A549 (cell line): ENCODE results near the gene ALPK3. TPM values are rescaled to one million over a fixed set of nuclear protein-coding genes. Genes with fewer than 3 reads are reported as not detected.

ENCODE experiments used
- ATAC-seq, 2 experiments: fragments of 200-7000 bp in 1 of 2; fragments of >200 bp in 1 of 2; cut with Nextera tagmentation in 1 of 2; cut with Tn5 transposase in 1 of 2; 3 replicates each; pipeline versions ENCODE4 v1.8.0 to v1.9.1; 2018 to 2020; ENCODE audit warnings: mild to moderate bottlenecking in 1 of 2, moderate library complexity in 1 of 2
- CTCF ChIA-PET: fragments of 300-600 bp; sonication (Branson Sonifier 250); formaldehyde crosslinking; extraction: SDS; loops from one replicate; lab custom pipeline; 2021; ENCODE audit warnings: antibody characterized with exemption, inconsistent platforms; lab: Yijun Ruan, JAX
- POLR2A ChIA-PET: fragments of 350-600 bp; formaldehyde crosslinking; extraction: SDS; loops from one replicate; lab custom pipeline; 2021; ENCODE audit warnings: antibody characterized with exemption, inconsistent platforms; lab: Yijun Ruan, JAX
- DNase-seq, 2 experiments: peaks; one replicate each; pipeline versions ENCODE4 v3.0.0 to v3.0.0-alpha.2; 2011 to 2016; ENCODE audit warnings: low read depth in 1 of 2, low spot score in 1 of 2
- FAIRE-seq: peaks from 2 replicates; lab custom pipeline; 2011; peaks lifted over from hg19 to GRCh38; lab: Jason Lieb, UNC
- H3K27ac ChIP-seq, 2 experiments: fragments of >200 bp; sonication (Bioruptor Twin); formaldehyde crosslinking; 3 replicates each; pipeline ENCODE4 v1.5.1; 2016 to 2017
- H3K4me1 ChIP-seq: fragments of >200 bp; sonication (Bioruptor Twin); formaldehyde crosslinking; 3 replicates; pipeline ENCODE4 v1.6.1; 2016
- H3K4me2 ChIP-seq: fragments of >200 bp; sonication (Bioruptor Twin); formaldehyde crosslinking; 3 replicates; pipeline ENCODE4 v1.6.1; 2016
- H3K4me3 ChIP-seq: fragments of >200 bp; sonication (Bioruptor Twin); formaldehyde crosslinking; 3 replicates; pipeline ENCODE4 v1.5.1; 2016
- H3K9me3 ChIP-seq: fragments of >200 bp; sonication (Bioruptor Twin); formaldehyde crosslinking; 3 replicates; pipeline ENCODE4 v1.6.1; 2016
- BHLHE40 ChIP-seq: IDR thresholded peaks from 2 replicates; pipeline ENCODE4 v1.6.1; 2012; ENCODE audit warnings: low read depth, low read length, inconsistent platforms
- CBX2 ChIP-seq: fragments of 200-600 bp; sonication (generic); IDR thresholded peaks from 2 replicates; pipeline ENCODE4 v1.6.1; 2016; ENCODE audit warnings: low read depth, mild to moderate bottlenecking, borderline replicate concordance
- CEBPB ChIP-seq, 2 experiments: fragments of >200 bp in 1 of 2; sonication (Bioruptor Twin) in 1 of 2; formaldehyde crosslinking in 1 of 2; IDR thresholded peaks; 2 replicates each; pipeline ENCODE4 v1.6.1; 2012 to 2016
- EHF ChIP-seq: fragments of 250-450 bp; sonication (Bioruptor Pico); IDR thresholded peaks from 2 replicates; pipeline ENCODE4 v1.5.0; 2020; ENCODE audit warnings: mild to moderate bottlenecking
- ELK1 ChIP-seq: fragments of 150-350 bp; IDR thresholded peaks from 2 replicates; pipeline ENCODE4 v1.6.1; 2014; ENCODE audit warnings: low read depth, mild to moderate bottlenecking, low read length
- FOSB ChIP-seq: fragments of 250-450 bp; sonication (Bioruptor Pico); IDR thresholded peaks from 2 replicates; pipeline ENCODE4 v1.5.0; 2020; ENCODE audit warnings: mild to moderate bottlenecking, moderate library complexity
- FOSL2 ChIP-seq, 2 experiments: fragments of 450-650 bp in 1 of 2; fragments of >200 bp in 1 of 2; sonication (Bioruptor Twin) in 1 of 2; formaldehyde crosslinking; IDR thresholded peaks; 2 replicates each; pipeline versions ENCODE4 v1.5.0 to v1.6.1; 2016 to 2020; ENCODE audit warnings: mild to moderate bottlenecking in 1 of 2, moderate library complexity in 1 of 2
- GATA3 ChIP-seq: IDR thresholded peaks from 2 replicates; pipeline ENCODE4 v1.6.1; 2012; ENCODE audit warnings: borderline replicate concordance
- HEYL ChIP-seq: fragments of 250-450 bp; sonication (Bioruptor Pico); IDR thresholded peaks from 2 replicates; pipeline ENCODE4 v1.8.0; 2021; ENCODE audit warnings: mild to moderate bottlenecking, moderate library complexity
- HOXA7 ChIP-seq: fragments of 250-450 bp; sonication (Bioruptor Pico); IDR thresholded peaks from 2 replicates; pipeline ENCODE4 v1.5.0; 2020; ENCODE audit warnings: mild to moderate bottlenecking, moderate library complexity
- JUNB ChIP-seq: fragments of >200 bp; sonication (Bioruptor Twin); formaldehyde crosslinking; IDR thresholded peaks from 2 replicates; pipeline ENCODE4 v1.6.1; 2016
- KDM1A ChIP-seq: fragments of 200-600 bp; sonication (generic); IDR thresholded peaks from 2 replicates; pipeline ENCODE4 v1.6.1; 2016; ENCODE audit warnings: low read depth, mild to moderate bottlenecking
- KDM5A ChIP-seq: fragments of 200-600 bp; sonication (generic); IDR thresholded peaks from 2 replicates; pipeline ENCODE4 v1.6.1; 2016; ENCODE audit warnings: antibody characterized with exemption, mild to moderate bottlenecking
- MAFK ChIP-seq: fragments of 450-650 bp; IDR thresholded peaks from 2 replicates; pipeline ENCODE4 v1.6.1; 2014; ENCODE audit not compliant: partially characterized antibody
- NPAS2 ChIP-seq: fragments of 250-450 bp; sonication (Bioruptor Pico); IDR thresholded peaks from 2 replicates; pipeline ENCODE4 v1.8.0; 2022; ENCODE audit warnings: mild to moderate bottlenecking, moderate library complexity, borderline replicate concordance
- PHF8 ChIP-seq: fragments of 200-600 bp; sonication (generic); IDR thresholded peaks from 2 replicates; pipeline ENCODE4 v1.6.1; 2016; ENCODE audit warnings: low read depth, mild to moderate bottlenecking, antibody characterized with exemption, moderate library complexity, borderline replicate concordance
- POLR2A ChIP-seq: IDR thresholded peaks from 2 replicates; pipeline ENCODE4 v1.6.1; 2012; ENCODE audit warnings: mild to moderate bottlenecking, low read length
- POLR2AphosphoS2 ChIP-seq: conservative IDR thresholded peaks from 2 replicates; pipeline ENCODE4 v1.6.1; 2012; ENCODE audit warnings: low read length, improper control_type of control experiment, inconsistent platforms
- RAD21 ChIP-seq, 2 experiments: fragments of >200 bp in 1 of 2; sonication (Bioruptor Twin) in 1 of 2; formaldehyde crosslinking in 1 of 2; IDR thresholded peaks in 1 of 2; conservative IDR thresholded peaks in 1 of 2; 2 replicates in 1 of 2; 3 replicates in 1 of 2; pipeline ENCODE4 v1.6.1; 2012 to 2018; ENCODE audit warnings: inconsistent platforms in 1 of 2
- RARB ChIP-seq: fragments of 250-450 bp; sonication (Bioruptor Pico); IDR thresholded peaks from 2 replicates; pipeline ENCODE4 v1.8.0; 2021; ENCODE audit warnings: mild to moderate bottlenecking, moderate library complexity
- REST ChIP-seq: fragments of 200-600 bp; sonication (generic); IDR thresholded peaks from 2 replicates; pipeline ENCODE4 v1.6.1; 2016; ENCODE audit warnings: antibody characterized with exemption, mild to moderate bottlenecking, moderate library complexity
- RFX5 ChIP-seq: fragments of 450-650 bp; IDR thresholded peaks from 2 replicates; pipeline ENCODE4 v1.7.1; 2014; ENCODE audit warnings: antibody characterized with exemption, mild to moderate bottlenecking, moderate library complexity
- RNF2 ChIP-seq: fragments of 200-600 bp; sonication (generic); IDR thresholded peaks from 2 replicates; pipeline ENCODE4 v1.6.1; 2016; ENCODE audit warnings: low read depth, mild to moderate bottlenecking, antibody characterized with exemption, moderate library complexity, borderline replicate concordance
- TP53 ChIP-seq: fragments of 250-450 bp; sonication (Bioruptor Pico); IDR thresholded peaks from 2 replicates; pipeline ENCODE4 v1.5.0; 2021; ENCODE audit warnings: mild to moderate bottlenecking, moderate library complexity
- ZFP36 ChIP-seq: fragments of 450-650 bp; IDR thresholded peaks from 2 replicates; pipeline ENCODE4 v1.6.1; 2014; ENCODE audit warnings: borderline replicate concordance; ENCODE audit not compliant: partially characterized antibody
- WGBS: methylation state at CpG from one replicate; pipeline ENCODE4 v1.1.6; 2017; ENCODE audit errors: missing lambda C conversion rate; 5-methylcytosine and 5-hydroxymethylcytosine counted together
- polyA plus RNA-seq, 4 experiments: library from polyadenylated mRNA; depleted of rRNA in 3 of 4; stranded (reverse); fragments of >200 nt; fragmentation: RNase III in 1 of 4; extraction: RNeasy Plus Mini Kit Qiagen cat#74134 plus additional on column Dnase treatment in 1 of 4; gene quantifications; 2 replicates in 3 of 4; 3 replicates in 1 of 4; pipeline ENCODE4 v1.2.3, GENCODE V29; 2011 to 2017
- TF ChIP-seq, protein P1 (sequence below): fragments of >200 bp; sonication (Bioruptor Twin); formaldehyde crosslinking; IDR thresholded peaks from 2 replicates; pipeline ENCODE4 v1.6.1; 2016

Gene ALPK3
- polyA plus RNA-seq, 2 of the 4 experiments (the other 2 are of a cell fraction), result 0.26 to 0.30 TPM

DNA sequence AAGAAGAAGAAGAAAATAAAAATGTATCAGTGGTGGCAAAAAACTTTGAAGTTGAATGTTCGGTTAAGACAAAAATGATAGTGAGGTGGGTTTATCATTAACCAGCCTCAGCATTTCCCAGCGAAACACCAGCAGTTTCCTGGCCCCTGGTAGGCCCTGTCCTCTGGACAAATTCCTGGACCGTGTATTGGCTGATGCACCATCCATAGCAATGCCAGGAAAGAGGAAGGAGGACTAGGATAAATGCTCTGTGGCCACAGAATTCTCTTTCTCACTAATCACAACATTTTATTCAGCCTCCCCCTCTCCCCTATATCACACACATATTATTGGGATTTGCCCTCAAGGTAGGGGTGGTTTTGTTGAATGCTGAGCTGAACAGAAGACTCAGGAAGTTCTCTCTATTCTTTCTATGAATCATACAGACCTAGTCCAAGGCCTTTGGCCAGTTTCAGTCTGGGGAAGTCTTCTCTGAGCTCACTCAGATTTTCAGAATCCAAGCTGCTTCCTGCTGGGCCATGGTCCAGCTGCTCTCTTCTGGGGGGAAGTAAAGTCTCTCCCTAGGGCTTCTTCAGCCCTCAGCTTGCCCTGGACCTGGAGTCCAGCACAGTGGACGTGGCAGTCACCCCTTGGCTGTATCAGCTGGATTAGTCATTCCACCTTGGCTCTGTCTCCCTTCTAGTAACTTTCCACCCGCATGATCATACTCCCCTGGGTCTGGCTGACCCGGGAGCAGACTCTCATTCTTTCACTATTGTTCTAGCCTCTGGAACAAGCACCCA, 94.9 kb downstream of the ALPK3 start (continued):
- TF ChIP-seq EHF (CRISPR knock-in tag) (no peak), PHF8 (no peak), POLR2A (no peak), NPAS2 (CRISPR knock-in tag) (no peak), JUNB (peak; percentile 73), GATA3 (peak; percentile 49; the same call in 1 of the 2 replicates), RAD21 (conservative IDR thresholded peaks at IDR 0.05 in 1 of 2, IDR thresholded peaks at IDR 0.05 in 1 of 2) (peak in 1 of 2 experiments; percentile 49; a peak in 3 of 5 replicates), RARB (CRISPR knock-in tag) (no peak), BHLHE40 (no peak), MAFK (peak; percentile 63), HOXA7 (CRISPR knock-in tag) (no peak), RNF2 (no peak), RFX5 (no peak), KDM1A (no peak), CEBPB (IDR thresholded peaks at IDR 0.05) (no peak), KDM5A (no peak), ZFP36 (no peak), FOSL2 (IDR thresholded peaks at IDR 0.05) (peak; percentile 48; the same call in 1 of the 2 replicates), FOSL2 (CRISPR knock-in tag; IDR thresholded peaks at IDR 0.05) (peak; percentile 82), REST (no peak), POLR2AphosphoS2 (no peak), FOSB (CRISPR knock-in tag) (no peak), TP53 (CRISPR knock-in tag) (no peak), ELK1 (no peak)
- TF ChIP-seq, protein P1, sequence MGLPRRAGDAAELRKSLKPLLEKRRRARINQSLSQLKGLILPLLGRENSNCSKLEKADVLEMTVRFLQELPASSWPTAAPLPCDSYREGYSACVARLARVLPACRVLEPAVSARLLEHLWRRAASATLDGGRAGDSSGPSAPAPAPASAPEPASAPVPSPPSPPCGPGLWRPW, result no peak

GRCh38 chr15:84913360-84913723, 96.2 kb downstream of the ALPK3 start:
- DNase-seq (no peak), ATAC-seq (no peak), FAIRE-seq (no peak)
- H3K27ac ChIP-seq, result peak overlapping the region; percentile 83 to 88
- H3K4me1 ChIP-seq, result peaks cover 82% of the 10 kb centered on the region
- CTCF ChIA-PET, result interaction anchor here (0.5 to 13.2 kb wide), 10 partner anchors 8 to 314 kb away, joined by 3 to 137 read pairs (median 3); no protein-coding TSS in a partner anchor
- H3K4me2 ChIP-seq, result peak overlapping the region; percentile 78
- TF ChIP-seq CBX2 (no peak), HEYL (CRISPR knock-in tag) (no peak)
- 93% methylated on average over 2 of the region's 2 CpGs for WGBS
- no peak overlapping the region for H3K4me3 ChIP-seq
- peaks cover 8% of the 10 kb centered on the region; the same call in 2 of the 3 replicates for H3K9me3 ChIP-seq
- POLR2A ChIA-PET, result interaction anchor here (1.3 kb wide), 1 partner anchor 197 kb away, joined by 4 read pairs; the partner anchor contains the start of gene SEC11A
